ENCODE results near the gene OSBPL5.

The OSBPL5 gene

DNA sequence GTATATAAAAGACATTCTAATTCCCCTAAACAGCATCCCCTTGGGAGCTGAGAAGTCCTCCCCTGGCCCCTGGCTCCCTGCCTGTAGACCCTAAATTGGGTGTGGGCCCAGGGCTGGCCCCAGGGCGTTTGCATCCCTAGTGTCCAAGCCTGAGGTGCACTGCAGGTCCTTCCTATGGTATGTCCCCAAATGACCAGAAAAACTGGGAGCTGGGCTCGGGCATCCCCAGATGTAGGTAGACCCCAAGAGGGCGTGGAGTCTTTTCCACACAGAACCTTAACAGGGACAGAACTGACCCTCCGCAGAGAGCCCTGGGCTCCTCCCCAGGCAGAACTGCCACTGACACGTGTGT, 782 bp upstream of the OSBPL5 start:
- Histone ChIP-seq H4K20me1 (ENCODE audit: insufficient read depth, low read length) (no peaks in the 10 kb centered on the region), H3K4me1 (ENCODE audit: low read length) (no peaks in the 10 kb centered on the region), H2AFZ (ENCODE audit: low read depth, low read length) (no peak overlapping the region), H3K4me2 (ENCODE audit: low read length) (no peak overlapping the region), H3K9ac (ENCODE audit: low read length) (no peak overlapping the region), H3K4me3 (ENCODE audit: low read length) (no peak overlapping the region), H3K9me3 (ENCODE audit: insufficient read depth, low read length) (no peaks in the 10 kb centered on the region), H3K36me3 (replicated peaks; ENCODE audit: low read depth, low read length) (no peaks in the 10 kb centered on the region), H3K27ac (ENCODE audit: low read length) (no peak overlapping the region), H3K79me2 (ENCODE audit: low read length) (no peaks in the 10 kb centered on the region), H3K27me3 (ENCODE audit: low read depth, low read length) (no peaks in the 10 kb centered on the region)
- TF ChIP-seq EZH2phosphoT487 (IDR thresholded peaks at IDR 0.05; ENCODE audit: low read depth), result no peak
- TF ChIP-seq, protein P1, sequence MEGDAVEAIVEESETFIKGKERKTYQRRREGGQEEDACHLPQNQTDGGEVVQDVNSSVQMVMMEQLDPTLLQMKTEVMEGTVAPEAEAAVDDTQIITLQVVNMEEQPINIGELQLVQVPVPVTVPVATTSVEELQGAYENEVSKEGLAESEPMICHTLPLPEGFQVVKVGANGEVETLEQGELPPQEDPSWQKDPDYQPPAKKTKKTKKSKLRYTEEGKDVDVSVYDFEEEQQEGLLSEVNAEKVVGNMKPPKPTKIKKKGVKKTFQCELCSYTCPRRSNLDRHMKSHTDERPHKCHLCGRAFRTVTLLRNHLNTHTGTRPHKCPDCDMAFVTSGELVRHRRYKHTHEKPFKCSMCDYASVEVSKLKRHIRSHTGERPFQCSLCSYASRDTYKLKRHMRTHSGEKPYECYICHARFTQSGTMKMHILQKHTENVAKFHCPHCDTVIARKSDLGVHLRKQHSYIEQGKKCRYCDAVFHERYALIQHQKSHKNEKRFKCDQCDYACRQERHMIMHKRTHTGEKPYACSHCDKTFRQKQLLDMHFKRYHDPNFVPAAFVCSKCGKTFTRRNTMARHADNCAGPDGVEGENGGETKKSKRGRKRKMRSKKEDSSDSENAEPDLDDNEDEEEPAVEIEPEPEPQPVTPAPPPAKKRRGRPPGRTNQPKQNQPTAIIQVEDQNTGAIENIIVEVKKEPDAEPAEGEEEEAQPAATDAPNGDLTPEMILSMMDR (IDR thresholded peaks at IDR 0.05; ENCODE audit: low read depth, low read length), result no peak

DNA sequence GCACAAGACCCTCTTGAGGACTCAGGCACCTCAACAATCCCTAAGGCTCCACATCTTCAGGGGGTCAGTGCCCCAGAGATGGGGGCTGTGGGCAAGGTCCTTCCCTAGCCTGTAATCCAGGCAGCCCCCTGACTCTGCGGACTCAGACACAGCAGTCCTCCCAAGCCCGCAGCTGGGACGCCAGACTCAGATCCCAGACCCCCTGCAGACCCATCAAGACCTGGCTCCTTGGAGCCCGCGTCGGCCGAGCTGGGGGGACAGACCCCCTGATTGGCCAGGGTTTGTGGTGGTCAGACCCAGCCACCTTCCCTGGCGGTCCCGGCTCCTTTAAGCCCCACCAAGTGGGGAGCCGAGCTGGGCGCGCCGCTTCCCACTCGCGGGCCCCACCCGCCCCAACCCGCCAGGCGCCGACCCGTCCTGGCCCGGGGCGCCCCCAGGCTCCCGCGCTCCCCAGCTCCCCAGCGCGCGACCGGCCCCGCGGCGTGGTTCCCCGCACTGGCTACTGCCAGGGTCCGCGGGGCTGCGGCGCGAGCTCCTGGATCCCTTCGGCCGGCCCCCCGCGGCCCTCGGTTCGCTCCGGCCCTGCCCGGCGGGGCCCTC, 458 bp downstream of the OSBPL5 start:
- H3K79me2 ChIP-seq (ENCODE audit: low read length), result no peaks in the 10 kb centered on the region
- no peaks in the 10 kb centered on the region for H3K27me3 ChIP-seq (ENCODE audit: low read depth, low read length)
- H3K4me1 ChIP-seq (ENCODE audit: low read length), result no peaks in the 10 kb centered on the region
- H3K27ac ChIP-seq (ENCODE audit: low read length), result no peak overlapping the region
- TF ChIP-seq, protein P1 (IDR thresholded peaks at IDR 0.05; ENCODE audit: low read depth, low read length), result no peak
- no peak for TF ChIP-seq EZH2phosphoT487 (IDR thresholded peaks at IDR 0.05; ENCODE audit: low read depth)
- H4K20me1 ChIP-seq (ENCODE audit: insufficient read depth, low read length), result no peaks in the 10 kb centered on the region
- no peak overlapping the region for H3K9ac ChIP-seq (ENCODE audit: low read length)
- no peaks in the 10 kb centered on the region for H3K36me3 ChIP-seq (replicated peaks; ENCODE audit: low read depth, low read length)
- H3K4me2 ChIP-seq (ENCODE audit: low read length), result no peak overlapping the region
- H3K4me3 ChIP-seq (ENCODE audit: low read length), result no peak overlapping the region
- no peak overlapping the region for H2AFZ ChIP-seq (ENCODE audit: low read depth, low read length)
- no peaks in the 10 kb centered on the region for H3K9me3 ChIP-seq (ENCODE audit: insufficient read depth, low read length)

DNA sequence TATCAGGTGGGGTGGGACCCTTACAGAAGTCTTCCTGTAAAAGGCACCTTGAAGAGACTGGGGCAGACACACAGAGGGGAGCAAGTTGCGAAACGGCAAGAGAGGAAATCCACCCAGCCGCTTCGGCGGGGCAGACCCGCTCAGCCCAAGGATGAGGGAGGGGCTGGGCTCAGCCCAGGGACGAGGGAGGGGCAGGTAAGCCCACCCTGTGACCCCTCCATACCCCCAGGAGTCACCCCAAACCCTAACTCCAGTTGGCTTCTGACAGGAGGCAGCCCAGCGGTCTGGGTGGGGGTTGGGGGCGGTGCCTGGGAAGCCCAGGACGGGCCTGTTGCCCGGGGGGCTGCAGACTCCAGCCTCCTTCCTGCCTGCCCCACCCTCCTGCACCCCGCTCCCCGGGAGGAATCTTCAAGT, 965 bp downstream of the OSBPL5 start:
- no peaks in the 10 kb centered on the region for H3K27me3 ChIP-seq (ENCODE audit: low read depth, low read length)
- no peak overlapping the region for H2AFZ ChIP-seq (ENCODE audit: low read depth, low read length)
- H3K4me3 ChIP-seq (ENCODE audit: low read length), result no peak overlapping the region
- TF ChIP-seq, protein P1 (IDR thresholded peaks at IDR 0.05; ENCODE audit: low read depth, low read length), result no peak
- TF ChIP-seq EZH2phosphoT487 (IDR thresholded peaks at IDR 0.05; ENCODE audit: low read depth), result no peak
- no peaks in the 10 kb centered on the region for H3K79me2 ChIP-seq (ENCODE audit: low read length)
- no peak overlapping the region for H3K4me2 ChIP-seq (ENCODE audit: low read length)
- H3K9me3 ChIP-seq (ENCODE audit: insufficient read depth, low read length), result no peaks in the 10 kb centered on the region
- no peaks in the 10 kb centered on the region for H3K4me1 ChIP-seq (ENCODE audit: low read length)
- no peaks in the 10 kb centered on the region for H4K20me1 ChIP-seq (ENCODE audit: insufficient read depth, low read length)
- H3K9ac ChIP-seq (ENCODE audit: low read length), result no peak overlapping the region
- no peaks in the 10 kb centered on the region for H3K36me3 ChIP-seq (replicated peaks; ENCODE audit: low read depth, low read length)
- H3K27ac ChIP-seq (ENCODE audit: low read length), result no peak overlapping the region

DNA sequence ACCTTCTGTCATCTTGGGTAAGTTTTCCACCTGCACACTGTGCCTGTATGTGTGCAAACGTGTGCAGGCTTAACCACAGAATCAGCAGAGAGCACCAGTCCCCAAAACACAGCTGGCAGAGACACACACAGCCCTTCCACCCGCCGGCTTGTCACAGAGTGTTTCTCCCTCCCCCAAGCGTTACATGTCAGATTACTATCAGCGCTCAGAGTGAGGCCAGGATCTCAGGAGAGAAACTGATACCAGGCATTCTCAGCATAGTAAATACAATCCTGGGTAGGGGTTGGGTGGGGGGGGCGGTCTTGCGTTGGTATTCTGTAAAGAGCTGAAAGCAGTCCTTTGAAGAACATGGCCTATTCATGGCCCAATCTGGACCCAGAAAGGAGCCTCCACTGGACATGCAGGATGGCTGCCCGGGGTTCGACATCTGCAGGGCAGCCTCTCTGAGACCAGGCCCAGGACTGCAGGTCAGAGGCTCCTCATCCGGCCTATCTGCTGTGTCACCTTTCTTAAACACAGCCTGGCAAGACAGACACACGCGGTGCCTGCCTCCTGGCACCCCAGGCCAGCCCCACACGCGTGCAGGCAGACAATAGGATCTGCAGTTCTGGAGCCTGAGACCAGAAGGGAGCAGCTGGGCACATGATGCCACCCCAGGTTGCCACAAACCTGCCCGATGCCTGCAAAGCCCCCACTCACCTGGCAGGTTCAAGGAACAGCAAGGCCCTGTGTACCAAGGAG, 1.7 kb downstream of the OSBPL5 start:
- Histone ChIP-seq H2AFZ (ENCODE audit: low read depth, low read length) (no peak overlapping the region), H3K27me3 (ENCODE audit: low read depth, low read length) (no peaks in the 10 kb centered on the region), H3K9me3 (ENCODE audit: insufficient read depth, low read length) (no peaks in the 10 kb centered on the region), H3K27ac (ENCODE audit: low read length) (no peak overlapping the region), H3K4me2 (ENCODE audit: low read length) (no peak overlapping the region), H3K36me3 (replicated peaks; ENCODE audit: low read depth, low read length) (no peaks in the 10 kb centered on the region), H4K20me1 (ENCODE audit: insufficient read depth, low read length) (no peaks in the 10 kb centered on the region), H3K4me1 (ENCODE audit: low read length) (no peaks in the 10 kb centered on the region), H3K4me3 (ENCODE audit: low read length) (no peak overlapping the region), H3K79me2 (ENCODE audit: low read length) (no peaks in the 10 kb centered on the region), H3K9ac (ENCODE audit: low read length) (no peak overlapping the region)
- TF ChIP-seq EZH2phosphoT487 (IDR thresholded peaks at IDR 0.05; ENCODE audit: low read depth), result no peak
- TF ChIP-seq, protein P1 (IDR thresholded peaks at IDR 0.05; ENCODE audit: low read depth, low read length), result no peak
